Activated naive CD4-positive, alpha-beta T cell treated with anti-CD3 and anti-CD28 coated beads for 36 hours (primary cell): ENCODE results near the gene LTBR. TPM values are rescaled to one million over a fixed set of nuclear protein-coding genes. Genes with fewer than 3 reads are reported as not detected.
"Not testable (repeated sequence)": the region's sequence is repeated elsewhere in the genome, so short reads cannot be mapped to it uniquely, and the experiment has no call there.

Source experiments
- CTCF ChIA-PET: fragments of 350-600 bp; sonication (Branson Sonifier 250); formaldehyde crosslinking; loops from one replicate; lab custom pipeline; 2021; ENCODE audit warnings: antibody characterized with exemption; lab: Charles Lee
- DNase-seq: peaks from one replicate; pipeline ENCODE4 v3.0.0-alpha.2; 2020
- H3K27ac Mint-ChIP-seq: one replicate; pipeline ENCODE4 v1.8.0; 2021; ENCODE audit warnings: mild to moderate bottlenecking, mixed read lengths
- H3K27me3 Mint-ChIP-seq: one replicate; pipeline ENCODE4 v1.8.0; 2021; ENCODE audit warnings: low read depth, mixed read lengths
- H3K36me3 Mint-ChIP-seq: one replicate; pipeline ENCODE4 v1.8.0; 2021; ENCODE audit warnings: low read depth, mixed read lengths
- H3K4me1 Mint-ChIP-seq: one replicate; pipeline ENCODE4 v1.8.0; 2021; ENCODE audit warnings: low read depth, mixed read lengths
- H3K4me3 Mint-ChIP-seq: one replicate; pipeline ENCODE4 v1.8.0; 2021; ENCODE audit warnings: mild to moderate bottlenecking, moderate library complexity, mixed read lengths
- H3K9me3 Mint-ChIP-seq: one replicate; pipeline ENCODE4 v1.8.0; 2021; ENCODE audit warnings: mixed read lengths
- intact Hi-C: fragments of 100-400 bp; cut with micrococcal nuclease; formaldehyde crosslinking; loops from one replicate; pipeline ENCODE4 v1.15.1; 2023
- total RNA-seq, 2 experiments: library from RNA; stranded (reverse); gene quantifications; one replicate each; pipeline ENCODE4 v1.2.3, GENCODE V29; 2021

Gene LTBR
- 1 to 10 TPM; 2.1 to 3.1 TPM for total RNA-seq

GRCh38 chr12:6383572-6384498, at the start of gene LTBR:
TSS of gene LTBR (plus strand) at chr12:6384162. CDS start at chr12:6384359, 197 bp downstream.
- no peaks in the 10 kb centered on the region for H3K9me3 Mint-ChIP-seq
- CTCF ChIA-PET: no interaction called here
- intact Hi-C loops: no loop called here
- H3K36me3 Mint-ChIP-seq: no peaks in the 10 kb centered on the region
- no peak within 1 kb of the TSS for H3K27ac Mint-ChIP-seq
- peaks cover 4% of the 10 kb centered on the region for H3K4me1 Mint-ChIP-seq
- peak; percentile 38 for DNase-seq
- H3K27me3 Mint-ChIP-seq: peaks cover 6% of the 10 kb centered on the region
- peak within 1 kb of the TSS; percentile 26 for H3K4me3 Mint-ChIP-seq

GRCh38 chr12:6334359-6334758, 49.6 kb upstream of the LTBR start:
- CTCF ChIA-PET: interaction anchor here (0.6 to 6.0 kb wide), 9 partner anchors 11 to 90 kb away, joined by 3 to 39 read pairs (median 12); no protein-coding TSS in a partner anchor

DNA sequence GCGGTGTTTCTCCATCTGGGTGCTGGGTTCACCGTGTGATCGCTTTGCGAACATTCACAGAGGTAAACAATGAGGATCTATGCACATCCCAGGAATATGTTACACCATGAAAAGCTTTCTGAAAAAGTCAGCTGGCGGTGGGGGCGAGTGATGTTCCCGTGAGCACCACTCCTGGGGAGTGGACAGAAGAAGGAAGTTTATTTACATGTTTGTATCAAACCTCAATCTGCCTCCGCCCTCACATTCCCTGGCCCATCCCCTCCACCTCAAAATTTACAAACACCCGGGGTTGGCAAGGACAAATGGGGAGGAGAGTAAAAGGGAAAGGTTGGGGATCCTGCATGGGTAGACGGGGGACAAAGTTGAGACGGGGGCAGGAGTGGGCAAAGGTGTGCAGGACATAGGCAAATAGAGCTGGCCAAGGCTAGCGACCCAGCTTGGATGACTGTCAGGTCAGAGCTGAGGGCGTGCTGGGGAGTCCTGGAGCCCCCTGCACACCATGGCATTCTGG, 49.0 kb upstream of the LTBR start:
- peaks cover 39% of the 10 kb centered on the region for H3K36me3 Mint-ChIP-seq
- no peak overlapping the region for H3K4me3 Mint-ChIP-seq
- CTCF ChIA-PET: interaction anchor here (0.6 to 6.0 kb wide), 24 partner anchors 9 to 135 kb away, joined by 3 to 39 read pairs (median 6); partner anchors contain the start of gene VAMP1
- intact Hi-C loops: loop anchor here (1.0 to 5.0 kb wide), 8 partner anchors 12 to 517 kb away; partner anchors contain the start of genes CDCA3, CHD4, IFFO1 and USP5
- H3K9me3 Mint-ChIP-seq: no peaks in the 10 kb centered on the region
- DNase-seq: no peak
- no peaks in the 10 kb centered on the region for H3K27me3 Mint-ChIP-seq
- H3K27ac Mint-ChIP-seq: no peak overlapping the region
- peaks cover 46% of the 10 kb centered on the region for H3K4me1 Mint-ChIP-seq

More at GRCh38 chr12:6334359-6334758, 49.6 kb upstream of the LTBR start:
- peaks cover 46% of the 10 kb centered on the region for H3K4me1 Mint-ChIP-seq
- no peak overlapping the region for H3K4me3 Mint-ChIP-seq
- no peak for DNase-seq
- intact Hi-C loops: no loop called here
- H3K27ac Mint-ChIP-seq: peak overlapping the region; percentile 82
- no peaks in the 10 kb centered on the region for H3K27me3 Mint-ChIP-seq
- peaks cover 43% of the 10 kb centered on the region for H3K36me3 Mint-ChIP-seq
- H3K9me3 Mint-ChIP-seq: no peaks in the 10 kb centered on the region

DNA sequence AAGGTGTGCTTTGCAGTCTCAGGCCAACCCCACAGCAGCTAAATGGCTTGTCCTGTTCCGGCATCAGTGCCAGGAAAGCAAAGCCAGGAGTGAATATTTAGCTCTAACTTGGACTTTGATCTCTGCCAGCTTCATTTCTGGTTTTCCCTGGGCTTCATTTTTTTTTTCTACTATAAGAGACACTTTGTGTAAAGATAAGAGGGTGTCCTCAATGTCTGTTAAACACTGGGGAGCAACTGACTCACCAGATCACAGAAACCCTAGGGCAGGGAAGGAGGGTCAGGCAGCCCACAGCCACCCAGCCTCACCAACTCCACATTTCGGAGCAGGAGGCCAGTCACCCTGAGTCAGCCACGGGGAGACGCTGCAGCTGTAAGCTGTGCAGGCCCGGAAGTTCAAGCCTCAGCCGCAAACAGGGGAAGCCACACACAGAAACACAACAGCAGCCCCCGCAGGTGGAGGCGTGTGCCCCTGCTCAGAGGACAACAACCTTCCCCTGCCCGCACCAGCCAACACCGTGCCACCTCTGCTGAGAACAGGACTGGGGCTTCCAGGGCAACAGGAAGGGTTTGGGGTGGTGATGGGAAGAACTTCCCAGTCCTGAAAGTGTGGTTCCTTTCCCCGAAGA, 48.4 kb upstream of the LTBR start:
- intact Hi-C loops: loop anchor here (1.0 to 5.0 kb wide), 11 partner anchors 10 to 517 kb away; partner anchors contain the start of genes CDCA3, CHD4, GAPDH and IFFO1
- Mint-ChIP-seq H3K27me3 (no peaks in the 10 kb centered on the region), H3K36me3 (peaks cover 33% of the 10 kb centered on the region), H3K4me1 (peaks cover 46% of the 10 kb centered on the region), H3K9me3 (no peaks in the 10 kb centered on the region), H3K27ac (no peak overlapping the region), H3K4me3 (no peak overlapping the region)
- CTCF ChIA-PET: interaction anchor here (0.6 to 6.0 kb wide), 24 partner anchors 8 to 135 kb away, joined by 3 to 39 read pairs (median 6); partner anchors contain the start of gene VAMP1
- peak; percentile 94 for DNase-seq

- intact Hi-C loops: loop anchor here (1.0 to 5.0 kb wide), 6 partner anchors 9 to 516 kb away; partner anchors contain the start of genes CDCA3, CHD4, GAPDH and IFFO1
- Mint-ChIP-seq H3K4me3 (no peak overlapping the region), H3K4me1 (peaks cover 45% of the 10 kb centered on the region), H3K27ac (no peak overlapping the region), H3K9me3 (no peaks in the 10 kb centered on the region), H3K36me3 (peaks cover 32% of the 10 kb centered on the region), H3K27me3 (no peaks in the 10 kb centered on the region)
- peak; percentile 83 for DNase-seq
- CTCF ChIA-PET: interaction anchor here (0.6 to 6.0 kb wide), 11 partner anchors 9 to 125 kb away, joined by 3 to 39 read pairs (median 10); no protein-coding TSS in a partner anchor
Measured at GRCh38 chr12:6336079-6336888, 47.7 kb upstream of the LTBR start.

GRCh38 chr12:6336889-6337853, 46.8 kb upstream of the LTBR start:
- Mint-ChIP-seq H3K27ac (no peak overlapping the region), H3K27me3 (no peaks in the 10 kb centered on the region), H3K4me1 (peaks cover 47% of the 10 kb centered on the region), H3K9me3 (no peaks in the 10 kb centered on the region), H3K4me3 (no peak overlapping the region), H3K36me3 (peaks cover 30% of the 10 kb centered on the region)
- intact Hi-C loops: loop anchor here (1.0 to 5.0 kb wide), 6 partner anchors 8 to 515 kb away; partner anchors contain the start of genes CDCA3, CHD4, GAPDH and IFFO1
- peak; percentile 65 for DNase-seq
- CTCF ChIA-PET: interaction anchor here (0.5 to 6.0 kb wide), 7 partner anchors 9 to 142 kb away, joined by 3 to 39 read pairs (median 18); no protein-coding TSS in a partner anchor

- Mint-ChIP-seq H3K27me3 (no peaks in the 10 kb centered on the region), H3K4me1 (peaks cover 48% of the 10 kb centered on the region), H3K36me3 (peaks cover 22% of the 10 kb centered on the region), H3K4me3 (no peak overlapping the region), H3K9me3 (no peaks in the 10 kb centered on the region), H3K27ac (no peak overlapping the region)
- intact Hi-C loops: loop anchor here (2.0 to 5.0 kb wide), 4 partner anchors 197 to 514 kb away; partner anchors contain the start of genes CDCA3, CHD4, GAPDH and IFFO1
- CTCF ChIA-PET: interaction anchor here (0.5 to 6.0 kb wide), 4 partner anchors 12 to 143 kb away, joined by 3 to 39 read pairs (median 11); no protein-coding TSS in a partner anchor
- DNase-seq: peak; percentile 27
Measured at GRCh38 chr12:6337958-6338433, 46.0 kb upstream of the LTBR start.

DNA sequence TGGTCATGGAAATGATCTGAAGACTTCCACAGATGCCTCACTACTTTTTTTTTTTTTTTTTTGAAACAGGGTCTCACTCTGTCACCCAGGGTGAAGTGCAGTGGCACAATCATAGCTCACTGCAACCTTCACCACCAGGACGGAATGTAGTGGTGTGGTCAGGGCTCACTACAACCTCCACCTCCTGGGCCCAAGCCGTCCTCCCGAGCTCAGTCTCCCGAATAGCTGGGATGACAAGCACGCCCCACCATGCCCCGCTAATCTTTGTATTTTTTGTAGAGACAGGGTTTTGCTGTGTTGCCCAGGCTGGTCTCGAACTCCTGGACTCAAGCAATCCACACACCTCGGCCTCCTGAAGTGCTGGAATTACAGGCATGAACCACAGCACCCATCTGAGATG, 45.4 kb upstream of the LTBR start:
- not testable (repeated sequence) for H3K27ac Mint-ChIP-seq, H3K27me3 Mint-ChIP-seq, H3K9me3 Mint-ChIP-seq, DNase-seq, H3K4me3 Mint-ChIP-seq
- peaks cover 48% of the 10 kb centered on the region for H3K4me1 Mint-ChIP-seq
- intact Hi-C loops: loop anchor here (5.0 kb wide), 3 partner anchors 219 to 514 kb away; partner anchors contain the start of genes CDCA3, CHD4, IFFO1 and USP5
- CTCF ChIA-PET: interaction anchor here (0.6 to 3.8 kb wide), 14 partner anchors 11 to 294 kb away, joined by 3 to 19 read pairs (median 4); no protein-coding TSS in a partner anchor
- H3K36me3 Mint-ChIP-seq: peaks cover 17% of the 10 kb centered on the region

- no peaks in the 10 kb centered on the region for H3K27me3 Mint-ChIP-seq
- H3K4me1 Mint-ChIP-seq: peaks cover 46% of the 10 kb centered on the region
- intact Hi-C loops: loop anchor here (5.0 kb wide), 3 partner anchors 218 to 513 kb away; partner anchors contain the start of genes CDCA3, CHD4, IFFO1 and USP5
- no peak overlapping the region for H3K4me3 Mint-ChIP-seq
- DNase-seq: no peak
- no peaks in the 10 kb centered on the region for H3K9me3 Mint-ChIP-seq
- H3K27ac Mint-ChIP-seq: no peak overlapping the region
- peaks cover 14% of the 10 kb centered on the region for H3K36me3 Mint-ChIP-seq
- CTCF ChIA-PET: interaction anchor here (0.6 to 2.4 kb wide), 13 partner anchors 12 to 294 kb away, joined by 3 to 15 read pairs (median 4); no protein-coding TSS in a partner anchor
Measured at GRCh38 chr12:6338955-6339354, 45.0 kb upstream of the LTBR start.
